Stimulated activated CD4-positive, alpha-beta T cell treated with anti-CD3 and anti-CD28 coated beads, TNF-alpha, amount 100 ng/mL, for 24 hours (primary cell): ENCODE measurements around the gene MAPK12.

Experiments used
- DNase-seq, 3 experiments: peaks; one replicate each; pipeline ENCODE4 v3.0.0-alpha.2; 2020; ENCODE audit warnings: low read depth in 3 of 3

The MAPK12 gene

DNA sequence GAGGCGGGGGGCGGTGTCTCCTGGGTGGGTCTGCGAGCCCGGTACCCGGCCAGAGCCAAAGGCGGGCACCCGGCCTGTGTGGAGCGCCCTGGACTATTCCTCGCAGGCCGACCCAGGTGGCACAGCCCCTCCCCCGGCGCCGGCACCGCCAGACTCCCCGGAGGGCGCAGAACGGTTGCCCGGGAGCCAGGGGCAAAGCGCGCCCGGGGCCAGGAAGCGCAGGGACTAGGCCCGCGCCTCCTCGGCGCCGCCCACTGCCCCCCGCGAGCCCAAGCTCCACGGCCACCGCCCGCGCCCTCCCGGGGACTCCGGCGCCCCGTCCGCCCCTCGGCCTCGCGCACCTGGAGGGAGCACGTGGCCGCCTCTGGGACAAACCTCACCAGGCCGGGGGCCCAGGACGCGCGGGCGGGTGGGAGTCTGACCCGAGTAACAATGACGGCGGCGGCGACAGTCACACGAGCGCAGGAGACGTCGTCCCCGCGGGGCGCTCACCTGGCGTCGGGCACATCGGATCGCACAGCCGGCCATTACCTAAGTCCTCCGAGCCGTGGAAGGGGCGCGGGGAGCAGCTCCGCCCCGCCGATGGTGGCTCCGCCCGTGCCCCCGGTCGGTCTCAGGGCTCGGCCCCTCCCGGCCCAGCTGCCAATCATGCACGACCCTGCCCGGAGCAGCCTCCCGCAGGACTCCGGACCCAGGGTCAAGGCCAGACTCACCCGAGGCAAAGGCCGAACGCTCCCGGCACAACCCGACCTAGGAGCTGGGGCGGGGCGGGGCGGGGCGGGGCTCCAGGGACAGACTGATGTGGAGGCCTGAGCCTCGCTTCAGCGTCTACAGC lies 38.5 kb upstream of the MAPK12 start:
- DNase-seq: no peak

DNA sequence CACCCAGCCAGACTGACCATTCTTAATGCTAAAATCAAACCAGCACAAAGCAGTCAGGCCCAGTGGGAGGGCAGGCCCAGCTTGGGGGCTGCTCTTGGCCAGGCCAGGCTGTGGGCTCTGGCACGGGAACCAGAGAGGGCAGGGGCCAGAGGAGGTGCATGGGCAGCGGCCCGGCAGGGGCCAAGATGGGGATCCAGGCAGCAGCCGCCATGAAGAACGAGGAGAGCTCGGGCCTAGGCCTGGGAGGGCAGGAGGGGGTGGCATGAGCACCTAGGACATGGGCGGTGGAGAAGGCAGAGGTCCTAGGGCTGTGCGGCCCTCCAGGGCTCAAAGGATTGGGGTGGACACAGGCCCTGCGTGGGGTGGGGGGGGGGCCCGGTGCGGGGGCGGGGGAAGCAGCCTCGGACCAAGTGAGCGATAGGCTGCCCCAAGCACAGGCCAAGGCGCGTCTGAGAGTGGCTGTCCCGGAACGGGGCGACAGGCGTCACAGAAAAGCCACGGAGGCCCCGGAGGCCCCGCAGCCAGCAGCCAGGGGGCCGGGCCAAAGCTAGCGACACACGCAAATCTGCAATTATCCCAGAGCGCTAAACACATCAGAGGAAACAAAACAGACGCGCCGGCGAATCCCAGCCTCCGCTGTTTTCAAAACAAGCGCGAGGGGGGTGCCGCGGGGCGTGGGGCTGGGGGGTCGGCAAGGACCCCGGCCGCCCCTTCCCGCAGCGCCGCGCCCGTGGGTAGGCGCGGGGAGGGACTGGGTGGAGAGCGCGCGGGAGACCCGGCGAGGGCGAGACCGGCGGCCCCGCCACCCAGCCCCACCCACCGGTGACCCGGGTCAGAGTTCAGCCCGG lies 37.7 kb upstream of the MAPK12 start:
- DNase-seq: no peak

DNA sequence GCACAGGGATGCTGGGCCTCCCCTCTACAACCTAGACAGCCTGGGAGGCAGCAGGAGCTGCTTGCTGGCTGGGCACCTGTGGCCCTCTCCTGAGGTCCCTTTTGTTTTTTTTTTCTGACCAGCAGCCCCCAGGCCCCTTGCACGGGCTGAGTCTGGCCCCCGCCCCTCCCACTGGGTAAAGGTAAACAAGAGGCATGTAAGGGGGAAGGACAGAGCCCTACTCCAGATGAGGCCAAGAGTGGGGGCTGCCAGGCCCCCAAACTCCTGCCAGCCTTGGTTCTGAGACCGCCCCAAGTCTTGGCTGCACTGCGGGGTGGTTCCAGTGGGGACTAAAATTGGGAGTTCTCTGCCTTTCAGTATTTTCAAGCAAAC lies 36.8 kb upstream of the MAPK12 start:
- no peak for DNase-seq

DNA sequence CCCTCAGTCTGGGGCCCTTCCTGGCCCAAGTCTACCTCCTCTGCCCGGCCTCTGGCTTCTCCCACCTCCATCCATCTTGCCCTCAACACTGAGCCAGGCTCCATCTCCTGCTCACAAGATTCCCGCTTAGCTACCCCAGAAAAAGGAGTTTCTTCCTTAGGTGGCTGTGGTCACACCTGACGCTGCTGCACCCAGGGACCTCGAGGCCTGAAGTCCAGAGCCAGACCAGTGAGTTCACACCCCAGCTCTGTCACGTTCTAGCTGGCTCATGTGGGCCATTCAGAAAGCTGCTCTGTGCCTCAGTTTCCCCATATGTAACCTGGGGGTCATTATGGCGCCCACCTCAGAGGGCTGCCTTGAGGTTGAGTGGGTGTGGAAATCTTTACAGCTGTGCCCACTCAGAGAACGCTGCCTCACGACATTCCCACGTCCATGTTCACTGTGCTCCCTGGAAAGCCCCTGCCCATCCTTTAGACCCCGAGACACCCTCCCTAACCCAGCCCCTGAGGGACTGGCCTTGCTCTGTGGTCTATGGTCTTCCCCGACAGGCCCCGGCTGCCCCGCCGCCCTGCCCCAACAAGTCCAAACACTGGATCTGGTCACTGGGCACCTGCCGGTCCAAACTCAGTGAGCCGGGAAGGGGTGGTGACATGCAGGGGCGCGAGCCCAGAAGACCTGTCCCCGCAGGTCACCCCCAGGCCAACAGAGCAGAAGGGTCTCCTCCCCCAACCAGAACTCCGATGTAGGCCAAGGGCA lies 36.2 kb upstream of the MAPK12 start:
- DNase-seq: no peak

DNA sequence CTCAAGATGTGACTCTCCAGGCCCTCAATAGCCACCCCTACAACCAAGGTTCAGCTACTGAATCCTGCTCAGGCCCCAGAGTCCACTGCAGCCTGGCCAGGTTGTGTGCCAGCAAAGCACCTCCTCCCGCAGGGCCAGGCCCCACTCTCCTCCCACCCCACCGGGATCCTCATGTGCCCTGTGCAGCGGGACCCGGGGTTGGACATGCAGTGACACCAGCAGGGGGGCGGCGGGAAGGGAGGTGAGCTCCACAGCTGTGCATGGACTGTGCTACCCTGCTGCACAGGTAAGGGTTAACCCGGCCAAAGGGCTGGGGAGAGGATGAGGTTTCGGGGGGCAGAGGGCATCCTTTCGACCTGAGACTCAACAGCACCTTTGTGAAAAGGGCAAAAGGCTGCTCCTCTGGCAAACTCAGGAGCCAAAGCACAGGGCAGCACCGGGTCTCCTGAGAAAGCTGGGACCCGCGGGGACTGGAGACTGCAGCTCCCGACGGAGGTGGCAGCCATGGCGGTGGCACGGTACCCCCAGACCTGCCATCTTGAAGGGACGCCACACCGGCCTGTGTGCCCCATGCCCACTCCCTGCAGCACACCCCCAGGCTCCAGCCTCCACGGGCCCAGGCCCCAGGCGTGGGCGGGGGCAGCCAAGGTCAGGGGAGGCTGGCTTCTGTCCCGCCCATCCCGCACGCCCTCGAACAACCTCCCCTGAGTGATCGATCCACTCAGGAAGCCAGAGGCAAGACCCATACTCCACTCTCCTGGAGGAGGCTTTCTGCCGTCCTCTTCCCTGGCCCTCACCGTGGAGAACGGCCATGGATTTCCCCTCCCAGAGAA lies 35.4 kb upstream of the MAPK12 start:
- no peak for DNase-seq

GRCh38 chr22:50294319-50294656 lies 32.8 kb upstream of the MAPK12 start:
- no peak for DNase-seq

DNA sequence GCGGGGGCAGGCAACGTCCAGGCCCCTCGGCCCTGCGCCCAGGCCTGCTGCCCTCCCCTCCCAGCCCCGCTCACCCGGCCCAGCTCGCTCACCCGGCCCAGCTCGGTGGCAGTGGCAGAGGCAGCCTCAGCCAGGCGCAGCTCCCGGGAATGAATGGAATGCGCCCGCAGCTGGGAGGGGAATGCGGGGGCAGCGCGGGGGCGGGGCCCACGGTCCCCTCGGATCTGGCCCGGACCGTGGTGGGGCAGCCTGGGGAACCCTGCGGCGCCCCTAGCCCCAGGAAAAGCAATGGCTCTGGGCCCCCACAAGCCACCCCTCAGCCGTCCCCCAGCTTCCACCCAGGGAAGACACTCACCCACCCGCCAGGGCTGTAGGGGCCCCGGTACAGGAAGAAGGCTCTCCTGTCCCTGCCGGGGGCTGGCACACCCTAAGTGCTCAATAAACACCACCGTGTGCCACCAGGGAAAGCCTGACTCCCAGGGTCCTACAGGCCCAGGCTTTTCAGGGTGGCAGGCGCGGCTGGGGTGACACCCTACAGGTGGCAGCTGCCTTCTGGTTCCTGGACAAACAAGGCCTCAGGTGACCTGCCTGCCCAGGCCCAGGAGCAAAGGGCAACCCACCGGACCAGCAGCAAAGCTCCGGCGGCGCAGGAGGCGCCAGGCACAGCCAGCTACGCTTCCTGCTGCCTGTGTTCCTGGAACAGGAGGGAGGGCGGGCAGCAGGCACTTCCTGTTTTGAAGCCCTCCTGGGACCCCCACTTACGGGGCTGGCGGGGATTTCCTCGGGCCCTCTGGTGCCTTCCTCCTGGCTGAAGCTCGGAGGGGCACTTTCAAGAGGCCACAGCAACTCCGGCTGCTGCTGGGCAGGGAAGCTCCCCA lies 32.2 kb upstream of the MAPK12 start:
- DNase-seq: no peak

DNA sequence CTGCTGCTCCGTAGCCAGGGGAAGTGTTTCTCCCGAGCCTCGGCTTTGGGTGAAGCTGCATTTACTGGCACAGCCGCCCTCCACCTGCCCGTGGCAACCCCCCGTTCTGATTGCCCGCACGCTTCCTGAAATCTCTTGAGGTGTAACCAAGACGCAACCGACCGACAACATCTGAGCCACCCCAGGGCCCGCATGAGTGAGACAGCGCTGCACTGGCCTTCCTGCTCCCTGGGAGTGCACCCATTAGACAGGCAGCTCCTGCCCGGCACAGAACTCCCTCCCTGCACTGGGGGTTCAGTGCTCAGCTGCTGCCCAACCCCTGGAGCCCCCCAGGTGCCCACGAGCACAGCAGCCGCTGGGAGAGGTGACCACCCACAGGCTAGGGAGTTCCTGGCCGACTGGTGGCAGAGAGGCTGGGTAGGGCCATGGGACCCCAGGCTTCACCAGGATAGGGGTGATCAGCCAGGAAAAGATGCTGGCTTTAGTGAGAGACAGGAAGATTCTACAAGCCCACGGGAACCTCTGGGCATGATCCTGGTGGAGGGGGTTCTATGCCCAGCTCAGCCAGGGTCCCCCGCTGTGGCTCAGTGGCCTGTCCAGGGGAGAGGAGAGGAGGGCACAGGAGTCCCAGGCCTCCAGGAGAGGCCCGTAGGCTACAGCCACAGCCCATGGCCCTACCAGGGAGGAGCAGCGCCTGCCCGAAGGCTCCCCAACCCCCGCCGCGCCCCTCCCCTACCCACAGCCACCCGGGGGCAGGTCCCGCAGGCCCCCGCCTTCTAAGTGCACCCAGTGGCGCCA lies 31.4 kb upstream of the MAPK12 start:
- DNase-seq: no peak

- DNase-seq: no peak
Measured at GRCh38 chr22:50289942-50290630, 28.6 kb upstream of the MAPK12 start.

- no peak for DNase-seq
Measured at GRCh38 chr22:50289151-50289941, 27.9 kb upstream of the MAPK12 start.

GRCh38 chr22:50287731-50288130 lies 26.2 kb upstream of the MAPK12 start:
- no peak for DNase-seq

DNA sequence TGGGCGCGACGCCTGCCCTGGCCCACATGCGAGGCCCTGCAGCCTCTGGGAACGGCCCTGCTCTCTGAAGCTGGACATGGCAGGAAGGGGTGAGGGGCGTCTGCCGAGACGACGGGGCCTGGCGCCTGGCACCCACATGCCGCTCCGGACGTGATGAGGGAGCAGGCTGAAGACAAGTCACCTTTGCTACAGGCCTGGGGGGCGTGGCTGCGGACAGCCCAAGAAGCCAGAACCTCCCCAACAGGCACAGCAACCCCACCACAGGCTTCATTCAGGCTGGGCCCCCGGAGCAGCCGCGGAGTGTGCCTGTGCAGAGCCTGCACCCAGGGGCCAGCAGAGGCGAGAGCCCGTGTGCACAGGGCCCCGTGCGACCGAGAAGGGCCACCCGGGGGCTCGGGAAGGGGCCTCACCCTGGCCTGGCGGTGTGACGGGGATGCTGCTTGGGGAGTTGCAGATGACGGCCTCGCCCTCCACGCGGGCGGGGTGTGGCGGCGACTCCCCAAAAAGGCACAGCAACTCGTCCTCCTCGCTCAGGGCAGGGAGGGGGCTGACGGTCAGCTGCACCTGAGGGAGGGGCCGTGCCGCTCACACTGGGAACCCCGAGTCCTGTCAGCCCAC lies 25.3 kb upstream of the MAPK12 start:
- DNase-seq: no peak

GRCh38 chr22:50286275-50286674 lies 24.8 kb upstream of the MAPK12 start:
- DNase-seq: no peak

GRCh38 chr22:50285568-50286229 lies 24.2 kb upstream of the MAPK12 start:
- no peak for DNase-seq

DNA sequence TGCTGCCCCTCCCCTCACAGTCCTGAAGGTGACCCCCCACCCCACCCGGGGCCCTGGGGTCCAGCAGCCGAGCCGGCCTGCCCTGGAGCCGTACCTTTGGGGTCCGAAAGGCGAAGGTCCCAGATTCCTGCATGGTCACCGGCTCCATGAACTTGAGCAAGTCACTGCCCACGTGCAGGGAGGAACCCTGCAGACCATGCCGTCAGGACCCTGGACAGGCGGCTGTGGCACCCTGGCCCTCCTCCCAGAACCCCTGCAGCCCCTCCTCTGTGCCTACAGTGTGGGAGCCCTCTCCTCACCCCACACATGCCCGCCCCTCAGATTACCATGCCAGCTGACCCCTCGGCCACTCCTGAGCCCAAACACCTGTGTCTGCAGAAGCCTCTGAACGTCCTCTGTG lies 23.0 kb upstream of the MAPK12 start:
- DNase-seq: no peak

DNA sequence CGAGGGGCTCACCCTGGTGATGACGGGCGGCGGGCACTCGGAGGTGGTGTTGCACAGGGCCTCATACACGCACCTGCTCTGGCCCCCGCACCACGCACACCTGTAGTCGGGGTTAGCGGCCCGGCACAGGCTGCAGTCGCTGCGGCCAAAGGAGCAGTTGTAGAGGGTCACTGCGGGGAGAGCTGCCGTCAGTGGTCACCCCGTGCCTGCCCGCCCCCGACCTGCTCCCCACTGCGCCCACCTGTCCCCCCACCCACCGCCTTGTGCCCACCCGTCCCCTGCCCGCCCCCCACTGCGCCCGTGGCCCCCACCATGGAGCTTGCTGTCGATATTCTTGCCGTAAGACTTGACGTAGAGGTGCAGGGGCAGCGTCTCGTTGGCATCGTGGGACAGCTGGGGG lies 22.3 kb upstream of the MAPK12 start:
- no peak for DNase-seq
